Mesodermal cell (in vitro differentiated cells): Measurements from ENCODE around the gene TMOD1. TPM values are rescaled to one million over a fixed set of nuclear protein-coding genes. Genes with fewer than 3 reads are reported as not detected.
"Not testable (repeated sequence)": the region's sequence is repeated elsewhere in the genome, so short reads cannot be mapped to it uniquely, and the experiment has no call there.

Experiments used
- H3K27ac ChIP-seq: 2 replicates; pipeline ENCODE4 v1.7.0; 2013; ENCODE audit warnings: mild to moderate bottlenecking, low read depth, low read length, moderate library complexity; ENCODE audit not compliant: severe bottlenecking
- H3K36me3 ChIP-seq: 2 replicates; pipeline ENCODE4 v1.7.1; 2013; ENCODE audit warnings: mild to moderate bottlenecking, low read length, moderate library complexity; ENCODE audit not compliant: control insufficient read depth, insufficient read depth
- H3K4me1 ChIP-seq: one replicate; pipeline ENCODE4 v1.7.1; 2013; ENCODE audit warnings: mild to moderate bottlenecking, low read length; ENCODE audit not compliant: insufficient read depth, control insufficient read depth, poor library complexity, severe bottlenecking
- H3K4me3 ChIP-seq: 2 replicates; pipeline ENCODE4 v1.7.0; 2013; ENCODE audit warnings: low read length, control low read depth, mild to moderate bottlenecking; ENCODE audit not compliant: insufficient read depth, poor library complexity, severe bottlenecking; ENCODE audit errors: extremely low read depth
- H3K9me3 ChIP-seq: 2 replicates; pipeline ENCODE4 v1.7.1; 2013; ENCODE audit warnings: mild to moderate bottlenecking, low read length, moderate library complexity; ENCODE audit not compliant: control insufficient read depth
- WGBS, 2 experiments: methylation state at CpG; one replicate each; pipeline ENCODE4 v1.1.5; 2013; ENCODE audit warnings: missing lambda C conversion rate in 2 of 2; ENCODE audit not compliant: insufficient coverage in 2 of 2; 5-methylcytosine and 5-hydroxymethylcytosine counted together
- polyA plus RNA-seq, 2 experiments: library from polyadenylated mRNA; stranded (reverse); fragments of 50-300 nt; gene quantifications; one replicate each; pipeline ENCODE4 v1.2.3, GENCODE V29; 2013

The TMOD1 gene
- polyA plus RNA-seq (2013, experiment 1 of 2), result 11.8 TPM
- polyA plus RNA-seq (2013, experiment 2 of 2), result 14.9 TPM

GRCh38 chr9:97501177-97501971 is at the start of gene TMOD1:
TMOD1 (plus strand) TSS chr9:97501666; CDS start chr9:97524189, 22,523 bp downstream.
- Histone ChIP-seq H3K4me1 (peaks cover 18% of the 10 kb centered on the region), H3K4me3 (peak within 1 kb of the TSS; percentile 47), H3K36me3 (no peaks in the 10 kb centered on the region), H3K27ac (no peak within 1 kb of the TSS), H3K9me3 (no peaks in the 10 kb centered on the region)
- WGBS, 2 experiments, result 0 to 1% methylated on average over 45 of the region's 87 CpGs

GRCh38 chr9:97453573-97453972 is 47.9 kb upstream of the TMOD1 start:
- not testable (repeated sequence) for H3K27ac ChIP-seq, H3K9me3 ChIP-seq, H3K4me1 ChIP-seq, H3K4me3 ChIP-seq, H3K36me3 ChIP-seq
- 100% methylated on average over 1 of the region's 3 CpGs for WGBS, 2 experiments

GRCh38 chr9:97456841-97457240 is 44.6 kb upstream of the TMOD1 start:
- H3K36me3 ChIP-seq, H3K9me3 ChIP-seq, H3K4me1 ChIP-seq, H3K4me3 ChIP-seq, H3K27ac ChIP-seq: not testable (repeated sequence)

GRCh38 chr9:97459326-97459725 is 42.1 kb upstream of the TMOD1 start:
- H3K36me3 ChIP-seq, result no peaks in the 10 kb centered on the region
- no peak overlapping the region for H3K27ac ChIP-seq
- no peak overlapping the region for H3K4me3 ChIP-seq
- no peaks in the 10 kb centered on the region for H3K4me1 ChIP-seq
- H3K9me3 ChIP-seq, result no peaks in the 10 kb centered on the region

- WGBS, 2 experiments, result 100% methylated on average over 2 of the region's 3 CpGs
- no peaks in the 10 kb centered on the region for H3K4me1 ChIP-seq
- no peaks in the 10 kb centered on the region for H3K9me3 ChIP-seq
- H3K36me3 ChIP-seq, result no peaks in the 10 kb centered on the region
- H3K4me3 ChIP-seq, result no peak overlapping the region
- H3K27ac ChIP-seq, result no peak overlapping the region
Measured at GRCh38 chr9:97462159-97462558, 39.3 kb upstream of the TMOD1 start.

- no peaks in the 10 kb centered on the region for H3K9me3 ChIP-seq
- 60% methylated on average over 1 of the region's 1 CpG; no CpG with 5 or more reads in 1 of the 2 experiments for WGBS, 2 experiments
- H3K27ac ChIP-seq, result no peak overlapping the region
- H3K4me3 ChIP-seq, result no peak overlapping the region
- H3K36me3 ChIP-seq, result no peaks in the 10 kb centered on the region
- no peaks in the 10 kb centered on the region for H3K4me1 ChIP-seq
Measured at GRCh38 chr9:97462914-97463313, 38.6 kb upstream of the TMOD1 start.

- Histone ChIP-seq H3K27ac (no peak overlapping the region), H3K36me3 (no peaks in the 10 kb centered on the region), H3K4me3 (no peak overlapping the region), H3K9me3 (no peaks in the 10 kb centered on the region), H3K4me1 (no peaks in the 10 kb centered on the region)
- WGBS, 2 experiments, result 76 to 83% methylated on average over 2 to 4 of the region's 4 CpGs
Measured at GRCh38 chr9:97468658-97469448, 32.6 kb upstream of the TMOD1 start.

GRCh38 chr9:97470076-97470475 is 31.4 kb upstream of the TMOD1 start:
- Histone ChIP-seq H3K4me3 (no peak overlapping the region), H3K27ac (no peak overlapping the region), H3K4me1 (no peaks in the 10 kb centered on the region), H3K9me3 (no peaks in the 10 kb centered on the region), H3K36me3 (no peaks in the 10 kb centered on the region)
- 41 to 62% methylated on average over 2 of the region's 2 CpGs for WGBS, 2 experiments

- H3K4me3 ChIP-seq, result no peak overlapping the region
- H3K4me1 ChIP-seq, result no peaks in the 10 kb centered on the region
- no peaks in the 10 kb centered on the region for H3K36me3 ChIP-seq
- WGBS, 2 experiments, result 67 to 100% methylated on average over 1 to 3 of the region's 3 CpGs
- no peaks in the 10 kb centered on the region for H3K9me3 ChIP-seq
- H3K27ac ChIP-seq, result no peak overlapping the region
Measured at GRCh38 chr9:97473717-97474116, 27.7 kb upstream of the TMOD1 start.

- Histone ChIP-seq H3K9me3 (no peaks in the 10 kb centered on the region), H3K4me3 (no peak overlapping the region), H3K4me1 (no peaks in the 10 kb centered on the region), H3K27ac (no peak overlapping the region), H3K36me3 (no peaks in the 10 kb centered on the region)
- 80 to 90% methylated on average over 1 to 2 of the region's 5 CpGs for WGBS, 2 experiments
Measured at GRCh38 chr9:97474372-97474925, 27.0 kb upstream of the TMOD1 start.

- Histone ChIP-seq H3K36me3 (no peaks in the 10 kb centered on the region), H3K9me3 (no peaks in the 10 kb centered on the region), H3K4me3 (no peak overlapping the region), H3K27ac (no peak overlapping the region), H3K4me1 (no peaks in the 10 kb centered on the region)
- 94 to 100% methylated on average over 1 to 2 of the region's 2 CpGs for WGBS, 2 experiments
Measured at GRCh38 chr9:97475059-97475458, 26.4 kb upstream of the TMOD1 start.
